Retinal pigment epithelial cell (primary cell): Measurements from ENCODE around the gene TMF1.

Experiments used
- DNase-seq: peaks from one replicate; pipeline ENCODE4 v3.0.0-alpha.2; 2010; ENCODE audit warnings: low read depth
- H3K4me3 ChIP-seq: 2 replicates; pipeline ENCODE4 v1.5.1; 2011; ENCODE audit warnings: mild to moderate bottlenecking, low read length, control low read depth, moderate library complexity
- TF ChIP-seq, protein P1 (sequence below): conservative IDR thresholded peaks from 2 replicates; pipeline ENCODE4 v1.5.1; 2011; ENCODE audit warnings: low read depth, low read length, control low read depth, inconsistent platforms

Gene TMF1

DNA sequence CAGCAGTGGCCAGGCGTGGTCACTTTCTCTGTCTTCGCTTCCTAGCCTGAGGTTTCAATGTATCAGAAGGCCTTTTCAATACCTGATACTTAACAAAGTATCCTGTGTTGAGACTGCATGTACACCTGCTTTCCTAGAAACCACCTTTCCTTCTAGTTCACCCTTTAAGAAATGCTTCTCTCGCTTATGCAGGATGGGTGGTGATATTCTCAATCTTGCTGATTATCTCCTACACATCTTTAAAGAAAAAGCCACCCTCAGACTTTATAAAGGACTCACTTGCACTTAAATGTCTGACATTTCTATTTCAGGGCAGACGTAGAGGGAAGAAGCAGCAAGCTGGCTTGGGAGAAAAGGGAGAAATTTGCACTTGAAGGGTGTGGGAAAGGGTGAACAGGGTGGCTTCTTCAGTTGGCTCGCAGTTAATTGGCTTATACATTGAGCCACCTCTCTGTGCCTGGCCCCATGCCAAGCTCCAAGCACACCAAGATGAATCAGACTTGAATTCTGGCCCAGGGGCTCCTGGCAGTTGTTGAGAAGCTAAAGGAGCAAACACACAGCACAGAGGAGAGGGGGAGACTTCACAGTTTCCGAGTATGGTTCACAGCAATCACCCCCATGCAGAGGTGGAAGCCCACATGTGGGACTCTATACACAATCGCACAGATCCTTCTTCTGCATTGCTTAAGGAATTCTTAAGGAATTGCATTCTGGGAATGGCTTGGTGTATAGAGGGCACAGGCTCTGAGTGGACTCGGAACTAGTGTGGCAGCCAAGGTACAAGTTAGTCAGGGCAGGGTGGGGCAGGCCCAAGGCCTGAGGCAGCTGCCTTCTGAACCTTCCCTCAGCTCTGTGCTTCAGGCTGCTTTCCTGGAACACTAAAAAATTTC is 33.9 kb upstream of the TMF1 start:
- TF ChIP-seq, protein P1, sequence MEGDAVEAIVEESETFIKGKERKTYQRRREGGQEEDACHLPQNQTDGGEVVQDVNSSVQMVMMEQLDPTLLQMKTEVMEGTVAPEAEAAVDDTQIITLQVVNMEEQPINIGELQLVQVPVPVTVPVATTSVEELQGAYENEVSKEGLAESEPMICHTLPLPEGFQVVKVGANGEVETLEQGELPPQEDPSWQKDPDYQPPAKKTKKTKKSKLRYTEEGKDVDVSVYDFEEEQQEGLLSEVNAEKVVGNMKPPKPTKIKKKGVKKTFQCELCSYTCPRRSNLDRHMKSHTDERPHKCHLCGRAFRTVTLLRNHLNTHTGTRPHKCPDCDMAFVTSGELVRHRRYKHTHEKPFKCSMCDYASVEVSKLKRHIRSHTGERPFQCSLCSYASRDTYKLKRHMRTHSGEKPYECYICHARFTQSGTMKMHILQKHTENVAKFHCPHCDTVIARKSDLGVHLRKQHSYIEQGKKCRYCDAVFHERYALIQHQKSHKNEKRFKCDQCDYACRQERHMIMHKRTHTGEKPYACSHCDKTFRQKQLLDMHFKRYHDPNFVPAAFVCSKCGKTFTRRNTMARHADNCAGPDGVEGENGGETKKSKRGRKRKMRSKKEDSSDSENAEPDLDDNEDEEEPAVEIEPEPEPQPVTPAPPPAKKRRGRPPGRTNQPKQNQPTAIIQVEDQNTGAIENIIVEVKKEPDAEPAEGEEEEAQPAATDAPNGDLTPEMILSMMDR: no peak
- peak overlapping the region; percentile 96 for H3K4me3 ChIP-seq
- peak; percentile 93 for DNase-seq

DNA sequence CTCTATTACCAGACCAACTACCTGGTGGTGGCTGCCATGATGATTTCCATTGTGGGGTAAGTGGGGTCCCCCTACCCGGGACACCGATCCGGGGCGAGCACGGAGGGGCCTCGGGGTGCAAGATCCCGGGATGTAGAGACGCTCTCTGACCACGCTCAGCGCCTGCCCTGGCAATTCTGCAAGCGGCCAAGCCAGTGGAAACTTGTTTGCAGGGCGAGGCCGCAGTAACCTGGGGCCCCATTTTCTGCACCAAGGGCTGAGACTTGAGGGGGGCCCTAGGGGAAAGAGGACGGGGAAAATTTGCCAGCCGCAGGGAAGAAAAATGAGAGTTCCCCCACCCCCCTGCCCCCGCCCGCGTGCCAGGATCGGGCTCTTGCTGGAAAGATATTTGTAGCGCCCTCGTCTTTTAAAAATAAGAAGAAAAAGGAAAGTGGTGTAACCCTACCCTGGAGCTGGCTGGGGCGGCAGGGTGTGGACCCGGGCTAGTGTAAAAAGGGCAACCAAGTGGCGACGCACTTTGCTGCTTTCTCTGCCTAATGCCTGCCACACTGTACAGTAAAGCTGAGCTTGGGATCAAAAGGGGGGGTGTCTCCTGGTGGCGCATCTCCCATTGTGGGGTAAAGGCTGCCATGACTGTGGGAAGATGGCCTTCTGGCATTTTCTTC is 33.2 kb upstream of the TMF1 start:
- DNase-seq: no peak
- H3K4me3 ChIP-seq: peak overlapping the region; percentile 96
- TF ChIP-seq, protein P1: no peak

DNA sequence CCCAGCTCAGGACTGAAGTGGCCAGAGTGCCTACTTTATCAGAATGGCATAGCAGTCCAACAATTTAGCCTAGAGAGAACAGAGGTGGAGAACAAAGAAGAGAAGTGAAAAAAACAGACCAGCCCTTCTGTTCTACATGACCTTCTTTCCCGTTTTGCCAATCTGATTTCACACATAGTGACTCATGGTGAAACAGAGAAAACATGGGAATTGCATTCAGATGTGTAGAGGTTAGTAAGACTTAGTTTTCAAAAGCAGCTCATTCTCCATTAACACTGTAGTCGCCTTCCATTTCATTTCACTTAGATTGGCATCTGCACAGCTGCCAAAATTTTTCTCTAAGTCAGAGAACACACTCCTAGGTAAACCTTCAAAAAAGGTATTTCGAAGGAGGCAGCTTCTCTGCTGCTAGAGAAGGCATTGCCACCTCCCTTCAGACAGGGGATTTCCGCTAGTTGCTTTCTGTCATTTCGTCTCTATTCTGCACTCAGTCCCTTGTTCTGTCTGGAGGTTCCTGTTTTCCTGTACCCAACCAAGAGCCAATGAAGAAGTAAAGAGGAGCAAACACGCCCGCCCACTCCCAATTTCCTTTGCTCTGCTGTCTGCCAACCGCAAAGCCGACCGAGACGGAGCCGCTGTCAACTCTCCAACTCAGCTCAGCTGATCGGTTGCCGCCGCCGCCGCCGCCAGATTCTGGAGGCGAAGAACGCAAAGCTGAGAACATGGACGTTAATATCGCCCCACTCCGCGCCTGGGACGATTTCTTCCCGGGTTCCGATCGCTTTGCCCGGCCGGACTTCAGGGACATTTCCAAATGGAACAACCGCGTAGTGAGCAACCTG is 32.4 kb upstream of the TMF1 start, which contains the start of gene ARL6IP5:
ARL6IP5 (plus strand) TSS at position 612 of the 842 bp plus-strand sequence; CDS start at position 723, 111 bp downstream.
- H3K4me3 ChIP-seq: peak within 1 kb of the TSS; percentile 96
- TF ChIP-seq, protein P1: no peak
- DNase-seq: peak; percentile 81

DNA sequence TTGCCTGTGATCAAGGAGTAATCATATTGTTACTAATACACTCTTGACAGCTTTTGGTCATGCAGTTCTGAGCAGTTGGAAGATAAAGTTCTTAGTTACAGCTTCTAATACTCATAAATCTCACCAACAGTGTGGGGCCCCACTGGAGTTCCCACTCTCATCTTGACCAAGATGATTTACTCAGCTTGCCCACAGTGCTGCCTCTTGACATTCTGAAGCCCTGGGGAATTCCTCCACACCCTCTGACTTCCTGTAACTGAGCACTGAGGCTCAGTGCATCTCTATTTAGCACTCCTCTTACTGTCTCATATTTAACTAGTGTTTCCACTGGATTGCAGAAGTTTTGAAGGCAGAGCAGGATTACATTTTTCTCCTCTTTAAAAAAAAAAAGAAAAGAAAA is 30.7 kb upstream of the TMF1 start:
- DNase-seq: no peak
- no peak overlapping the region for H3K4me3 ChIP-seq
- TF ChIP-seq, protein P1: no peak

DNA sequence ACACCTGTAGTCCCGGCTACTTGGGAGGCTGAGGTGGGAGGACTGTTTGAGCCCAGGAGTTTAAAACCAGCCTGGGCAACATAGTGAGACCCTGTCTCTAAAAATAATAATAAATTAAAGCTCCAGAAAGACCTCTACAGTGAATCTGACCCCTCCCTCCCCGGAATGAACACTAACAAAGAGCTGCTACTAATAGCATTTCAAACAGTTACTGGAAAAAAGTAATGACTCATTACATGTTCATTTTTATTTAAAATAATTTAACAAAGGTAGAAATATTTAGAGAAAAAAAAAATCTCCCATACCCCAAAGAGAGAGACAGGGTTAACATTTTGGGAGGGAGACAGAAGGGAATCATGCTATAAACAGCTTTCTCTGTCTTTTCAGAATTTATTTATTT is 30.2 kb upstream of the TMF1 start:
- H3K4me3 ChIP-seq: peak overlapping the region; percentile 1
- TF ChIP-seq, protein P1: no peak
- no peak for DNase-seq

DNA sequence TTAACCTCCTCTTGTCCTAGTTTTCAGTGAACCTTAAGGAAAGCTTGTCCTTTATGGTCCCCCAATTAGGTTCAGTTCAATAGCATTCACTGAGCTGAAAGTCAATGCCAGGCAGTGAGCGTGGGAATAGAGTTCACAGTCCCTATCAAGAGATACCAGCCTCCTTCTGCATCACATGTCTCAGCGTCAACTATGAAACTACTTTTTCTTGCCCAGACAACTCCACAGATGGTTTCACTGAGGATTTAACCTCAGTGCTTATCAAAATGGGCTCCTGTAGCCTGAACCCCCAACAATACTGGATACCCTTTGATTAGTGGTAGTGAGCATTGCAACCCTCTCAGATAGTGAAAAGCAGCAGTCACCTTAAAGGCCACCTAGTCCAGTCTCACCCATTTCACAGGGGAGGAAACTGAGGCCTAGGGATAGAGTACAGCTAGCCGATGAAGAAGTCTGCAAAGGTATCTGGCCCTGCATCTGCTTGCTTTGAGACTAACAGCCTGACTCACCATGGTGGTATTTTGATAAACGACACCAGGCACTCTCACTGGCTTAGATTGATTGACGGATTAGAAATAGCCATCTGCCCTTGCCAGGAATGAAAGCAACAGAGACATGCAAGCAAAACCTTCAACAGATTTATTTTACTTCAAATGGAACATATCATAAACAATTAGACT is 29.6 kb upstream of the TMF1 start:
- H3K4me3 ChIP-seq: peak overlapping the region; percentile 1
- peak; percentile 47 for DNase-seq
- TF ChIP-seq, protein P1: no peak
